SK-N-MC (cell line): ENCODE results near the gene PAFAH1B1.

Experiments used
- DNase-seq: peaks from one replicate; pipeline ENCODE4 v3.0.0-alpha.2; 2011; ENCODE audit warnings: low read depth, low spot score
- H3K27ac ChIP-seq: fragments of 200-600 bp; sonication (generic); 2 replicates; pipeline ENCODE4 v1.5.1; 2016; ENCODE audit warnings: mixed run types
- H3K36me3 ChIP-seq: fragments of 200-600 bp; sonication (generic); 2 replicates; pipeline ENCODE4 v1.6.1; 2017; ENCODE audit warnings: antibody characterized with exemption, low read length, mixed read lengths; ENCODE audit not compliant: insufficient read depth
- H3K4me3 ChIP-seq: fragments of 200-600 bp; sonication (generic); 2 replicates; pipeline ENCODE4 v1.5.1; 2016
- H3K9ac ChIP-seq: fragments of 200-600 bp; sonication (generic); 2 replicates; pipeline ENCODE4 v1.8.0; 2017; ENCODE audit warnings: mixed run types, mixed read lengths; ENCODE audit not compliant: insufficient read length
- H3K9me3 ChIP-seq: fragments of 200-600 bp; sonication (generic); 2 replicates; pipeline ENCODE4 v1.6.1; 2017; ENCODE audit warnings: low read depth, mild to moderate bottlenecking, antibody characterized with exemption, low read length, moderate library complexity, mixed read lengths
- EZH2 ChIP-seq: fragments of 200-600 bp; sonication (generic); IDR thresholded peaks from one replicate; pipeline ENCODE4 v1.6.1; 2017; ENCODE audit warnings: antibody characterized with exemption
- FOXP2 ChIP-seq: optimal IDR thresholded peaks from 2 replicates; pipeline ENCODE3; 2011; ENCODE audit warnings: mild to moderate bottlenecking, moderate library complexity; ENCODE audit not compliant: insufficient read depth; ENCODE audit errors: extremely low read length, control extremely low read depth
- POLR2AphosphoS5 ChIP-seq: IDR thresholded peaks from 2 replicates; pipeline ENCODE4 v1.6.1; 2012; ENCODE audit warnings: mild to moderate bottlenecking, low read depth, low read length, borderline replicate concordance

PAFAH1B1 gene

DNA sequence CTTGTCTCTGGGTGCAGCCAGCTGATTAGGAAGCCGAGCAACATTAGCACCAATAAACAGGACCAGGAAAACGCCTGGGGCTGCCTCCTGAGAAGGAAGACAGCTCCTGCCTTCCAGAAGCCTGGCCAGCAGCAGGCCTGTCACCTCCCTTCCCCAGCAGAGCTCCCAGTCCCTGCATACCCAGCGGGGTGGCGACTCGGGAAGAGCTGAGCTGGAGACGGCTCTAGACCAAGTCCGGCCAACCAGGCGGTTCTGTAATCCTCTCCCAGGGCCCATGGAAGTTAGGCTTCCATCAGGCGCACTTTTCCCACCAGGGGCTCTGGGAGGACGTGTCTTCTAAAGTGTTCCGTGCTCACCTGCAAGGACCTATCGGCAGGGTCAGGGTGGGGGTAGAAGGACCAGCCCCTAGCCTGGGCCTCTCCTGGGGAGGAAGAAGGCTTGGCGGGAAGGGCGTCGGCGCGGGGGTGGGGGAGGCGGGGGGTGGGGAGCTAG, 130.1 kb downstream of the PAFAH1B1 start:
- H3K9ac ChIP-seq, result no peak overlapping the region
- DNase-seq, result no peak
- H3K9me3 ChIP-seq, result no peaks in the 10 kb centered on the region
- no peaks in the 10 kb centered on the region for H3K36me3 ChIP-seq
- H3K4me3 ChIP-seq, result no peak overlapping the region
- no peak for TF ChIP-seq EZH2
- TF ChIP-seq FOXP2, result no peak
- H3K27ac ChIP-seq, result no peak overlapping the region

DNA sequence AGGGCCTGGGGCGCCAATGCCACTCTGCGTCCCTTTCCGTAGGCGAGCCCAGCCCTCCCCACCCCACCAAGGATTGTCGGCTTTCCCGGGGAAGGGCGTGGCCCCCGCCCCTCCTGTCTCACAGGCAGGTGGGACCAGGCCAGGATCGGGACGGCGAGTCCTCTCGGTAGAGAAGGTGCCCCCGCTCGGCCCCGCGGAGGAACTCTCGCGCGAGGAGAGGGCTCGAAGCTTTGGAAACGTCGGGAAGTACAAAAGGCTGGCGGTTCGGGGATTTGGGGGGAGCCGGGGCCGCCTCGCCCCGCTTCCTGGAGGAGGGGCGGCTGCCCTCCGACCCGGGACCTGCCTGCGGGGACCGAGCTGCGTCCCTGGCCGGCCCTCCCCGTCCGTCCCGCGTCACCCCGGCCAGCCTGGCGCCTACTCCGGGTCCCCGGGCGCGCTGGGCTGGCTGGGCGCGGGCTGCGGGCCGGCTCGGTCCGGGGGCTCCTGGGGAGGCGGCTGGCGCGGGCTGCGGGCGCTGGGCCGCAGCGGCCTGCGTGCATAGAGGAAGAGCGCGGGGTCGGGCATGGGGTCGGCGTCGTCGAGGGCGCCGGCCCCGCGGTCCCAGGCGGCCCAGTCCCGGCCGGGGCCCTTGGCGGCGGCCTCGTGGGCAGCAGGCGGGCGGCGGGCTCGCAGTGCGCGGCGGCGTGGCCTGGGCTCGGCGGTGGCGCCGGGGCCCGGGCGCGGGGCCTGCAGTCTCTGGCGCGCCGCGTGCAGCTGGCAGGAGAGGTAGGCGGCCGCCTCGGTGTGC, 130.7 kb downstream of the PAFAH1B1 start:
- Histone ChIP-seq H3K27ac (no peak overlapping the region), H3K9ac (no peak overlapping the region), H3K4me3 (no peak overlapping the region), H3K9me3 (no peaks in the 10 kb centered on the region), H3K36me3 (no peaks in the 10 kb centered on the region)
- TF ChIP-seq POLR2AphosphoS5, result no peak
- no peak for TF ChIP-seq EZH2
- TF ChIP-seq FOXP2, result no peak
- DNase-seq, result no peak

DNA sequence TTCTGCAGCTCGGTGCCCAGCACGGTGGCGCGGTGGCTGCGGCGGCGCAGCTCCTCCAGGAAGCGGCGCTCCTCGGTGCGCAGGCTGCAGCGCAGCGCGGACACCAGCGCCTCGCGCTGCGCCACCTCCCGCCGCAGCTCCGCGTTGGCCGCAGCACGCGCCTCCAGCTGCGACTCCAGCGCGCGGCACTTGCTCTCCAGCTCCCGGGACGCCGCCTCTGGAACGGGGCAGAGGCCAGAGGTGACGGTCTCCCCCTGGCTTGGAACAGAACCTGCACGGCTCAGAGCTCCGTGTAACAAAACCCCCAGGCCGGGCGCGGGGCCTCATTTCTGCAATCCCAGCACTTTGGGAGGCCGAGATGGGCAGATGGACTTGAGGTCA, 131.3 kb downstream of the PAFAH1B1 start:
- Histone ChIP-seq H3K36me3 (no peaks in the 10 kb centered on the region), H3K9ac (no peak overlapping the region), H3K4me3 (no peak overlapping the region), H3K9me3 (no peaks in the 10 kb centered on the region), H3K27ac (no peak overlapping the region)
- TF ChIP-seq FOXP2, result no peak
- no peak for TF ChIP-seq EZH2
- TF ChIP-seq POLR2AphosphoS5, result no peak
- no peak for DNase-seq

DNA sequence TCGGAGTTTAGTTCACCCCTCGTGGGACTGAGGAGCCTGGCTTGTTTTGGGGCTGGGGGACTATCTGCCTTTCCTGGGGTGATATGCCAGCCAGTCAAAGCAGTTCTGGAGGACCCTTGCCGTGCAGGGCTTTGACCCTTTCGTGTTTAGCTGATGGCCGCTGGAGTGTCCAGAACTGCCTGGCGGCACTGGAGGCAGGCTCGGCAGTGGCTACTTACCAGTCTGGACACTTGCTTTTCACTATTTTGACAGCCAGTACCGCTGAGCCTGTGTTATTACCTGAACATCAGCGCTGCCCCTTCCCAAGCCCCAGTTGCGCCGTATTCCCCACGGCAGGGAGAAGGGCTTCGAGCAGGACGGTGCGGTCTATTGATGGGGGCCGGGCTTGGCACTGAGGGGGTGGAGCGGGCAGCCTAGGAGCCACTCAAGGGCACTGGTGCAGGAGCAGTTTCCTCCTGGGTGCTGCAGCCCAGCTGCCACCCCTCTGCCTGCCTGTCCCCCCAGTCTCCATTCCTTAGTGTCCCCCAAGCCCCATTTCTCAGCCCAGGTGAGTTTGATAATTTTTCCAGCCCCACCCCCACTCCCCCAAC, 137.4 kb downstream of the PAFAH1B1 start:
- Histone ChIP-seq H3K4me3 (no peak overlapping the region), H3K27ac (no peak overlapping the region), H3K36me3 (no peaks in the 10 kb centered on the region), H3K9me3 (no peaks in the 10 kb centered on the region), H3K9ac (no peak overlapping the region)
- DNase-seq, result no peak
- no peak for TF ChIP-seq EZH2
- TF ChIP-seq FOXP2, result no peak
- TF ChIP-seq POLR2AphosphoS5, result no peak

DNA sequence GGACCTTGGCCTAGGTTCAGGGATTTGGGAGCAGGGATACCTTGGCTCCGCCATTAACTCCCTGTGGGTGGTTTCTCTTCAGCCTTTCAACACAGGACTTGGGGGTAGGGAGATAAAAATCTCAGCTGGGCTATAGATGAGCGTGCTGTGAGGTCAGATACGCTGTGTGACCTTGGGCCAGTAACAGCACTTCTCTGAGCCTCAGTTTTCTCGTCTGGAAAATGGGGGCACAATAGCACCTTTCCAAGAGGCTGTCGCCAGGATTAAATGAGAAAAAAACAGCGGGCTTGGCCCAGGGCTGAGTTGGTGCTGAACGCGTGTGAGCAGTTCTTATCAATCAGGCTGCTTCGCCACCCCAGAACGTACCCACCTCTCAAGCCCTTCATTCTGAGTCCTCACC, 138.4 kb downstream of the PAFAH1B1 start:
- Histone ChIP-seq H3K4me3 (no peak overlapping the region), H3K27ac (no peak overlapping the region), H3K9me3 (no peaks in the 10 kb centered on the region), H3K9ac (no peak overlapping the region), H3K36me3 (no peaks in the 10 kb centered on the region)
- no peak for DNase-seq
- TF ChIP-seq EZH2 (no peak), POLR2AphosphoS5 (no peak), FOXP2 (no peak)

DNA sequence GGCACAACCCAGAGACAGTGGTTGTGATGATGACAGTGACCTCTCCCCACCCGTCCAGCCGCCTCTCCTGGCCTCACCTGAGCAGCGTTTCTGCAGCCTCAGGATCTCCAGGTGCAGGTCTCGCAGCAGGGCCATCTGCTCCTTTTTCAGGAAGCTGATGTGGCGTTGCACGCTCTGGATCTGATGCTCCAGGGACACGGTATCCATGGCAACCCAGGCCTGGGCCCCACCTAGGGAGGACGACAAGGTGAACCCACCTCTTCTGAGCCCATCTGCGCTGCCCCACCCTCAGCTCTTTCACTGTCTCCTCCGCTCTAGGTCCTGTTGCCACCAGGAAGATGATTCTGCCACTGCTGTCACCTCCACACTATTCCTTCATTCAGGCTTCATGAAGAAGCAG, 141.5 kb downstream of the PAFAH1B1 start:
- Histone ChIP-seq H3K4me3 (no peak overlapping the region), H3K36me3 (no peaks in the 10 kb centered on the region), H3K27ac (no peak overlapping the region), H3K9ac (no peak overlapping the region), H3K9me3 (no peaks in the 10 kb centered on the region)
- no peak for DNase-seq
- no peak for TF ChIP-seq EZH2
